Endothelial cell of umbilical vein (primary cell): Measurements from ENCODE around the gene ADAMTS17. TPM values are rescaled to one million over a fixed set of nuclear protein-coding genes. Genes with fewer than 3 reads are reported as not detected.

Source experiments
- BruUV-seq: library from RNA; stranded (reverse); fragments of 400-500 nt; replicated peaks from 2 replicates; lab custom pipeline; 2021; lab: Mats Ljungman, UMichigan
- CTCF ChIA-PET: fragments of 300-600, 350-600 bp; sonication (Branson Sonifier 250); formaldehyde crosslinking; loops from one replicate; lab custom pipeline; 2021; ENCODE audit warnings: antibody characterized with exemption, inconsistent platforms; lab: Charles Lee
- POLR2A ChIA-PET: fragments of 300-600, 350-600 bp; sonication (Branson Sonifier 250); formaldehyde crosslinking; loops from one replicate; lab custom pipeline; 2021; ENCODE audit warnings: antibody characterized with exemption, inconsistent platforms; lab: Charles Lee
- DNase-seq: peaks from one replicate; pipeline ENCODE4 v3.0.0-alpha.2; 2011; ENCODE audit warnings: low read depth, low spot score
- FAIRE-seq: peaks from 2 replicates; lab custom pipeline; 2011; peaks lifted over from hg19 to GRCh38; lab: Jason Lieb, UNC
- H2AFZ ChIP-seq: 2 replicates; pipeline ENCODE4 v1.6.0; 2012; ENCODE audit warnings: low read depth, low read length, control low read depth, inconsistent platforms
- H3K27ac ChIP-seq: 2 replicates; pipeline ENCODE4 v1.5.1; 2011; ENCODE audit warnings: low read depth, mild to moderate bottlenecking, control low read depth, low read length, moderate library complexity; ENCODE audit not compliant: insufficient read depth
- H3K27me3 ChIP-seq, 2 experiments: 2 replicates each; pipeline versions ENCODE4 v1.6.0 to v1.6.1; 2011; ENCODE audit warnings: low read length in 2 of 2, mixed read lengths in 1 of 2; ENCODE audit not compliant: control insufficient read depth in 2 of 2, insufficient read depth in 2 of 2
- H3K36me3 ChIP-seq, 2 experiments: 2 replicates in 1 of 2; 3 replicates in 1 of 2; pipeline ENCODE4 v1.5.1; 2011; ENCODE audit warnings: low read length in 2 of 2, mild to moderate bottlenecking in 1 of 2, moderate library complexity in 1 of 2; ENCODE audit not compliant: control insufficient read depth in 2 of 2, insufficient read depth in 2 of 2; ENCODE audit errors: extremely low read depth in 1 of 2
- H3K4me1 ChIP-seq: 3 replicates; pipeline ENCODE4 v1.5.1; 2011; ENCODE audit warnings: mild to moderate bottlenecking, low read length; ENCODE audit not compliant: control insufficient read depth, insufficient read depth; ENCODE audit errors: extremely low read depth
- H3K4me2 ChIP-seq: 2 replicates; pipeline ENCODE4 v1.6.1; 2011; ENCODE audit warnings: low read length, control low read depth, mixed read lengths; ENCODE audit not compliant: insufficient read depth
- H3K4me3 ChIP-seq, 3 experiments: fragments of 200-600 bp in 1 of 3; sonication (generic), shearing (Covaris generic) in 1 of 3; replicated peaks in 1 of 3; 2 replicates each; pipeline ENCODE4 v1.5.1; 2011 to 2016; ENCODE audit warnings: control low read depth in 3 of 3, low read length in 3 of 3, mild to moderate bottlenecking in 2 of 3, inconsistent platforms in 1 of 3, low read depth in 1 of 3, moderate library complexity in 1 of 3; ENCODE audit not compliant: insufficient read depth in 1 of 3
- H3K79me2 ChIP-seq: 2 replicates; pipeline ENCODE4 v1.6.0; 2012; ENCODE audit warnings: low read length, inconsistent platforms; ENCODE audit not compliant: control insufficient read depth, insufficient read depth
- H3K9ac ChIP-seq: replicated peaks from 2 replicates; pipeline ENCODE3; 2011; ENCODE audit warnings: low read length, control low read depth; ENCODE audit not compliant: insufficient read depth; ENCODE audit errors: extremely low read depth
- H3K9me1 ChIP-seq: replicated peaks from 3 replicates; pipeline ENCODE4 v1.6.0; 2011; ENCODE audit warnings: mild to moderate bottlenecking, low read length; ENCODE audit not compliant: control insufficient read depth, insufficient read depth; ENCODE audit errors: extremely low read depth
- H3K9me3 ChIP-seq: replicated peaks from 2 replicates; pipeline ENCODE4 v1.5.1; 2012; ENCODE audit warnings: low read length, inconsistent platforms; ENCODE audit not compliant: control insufficient read depth, insufficient read depth
- H4K20me1 ChIP-seq: replicated peaks from 2 replicates; pipeline ENCODE3; 2011; ENCODE audit warnings: mild to moderate bottlenecking, low read length; ENCODE audit not compliant: control insufficient read depth, insufficient read depth; ENCODE audit errors: extremely low read depth
- EZH2 ChIP-seq: IDR thresholded peaks from 2 replicates; pipeline ENCODE4 v1.6.1; 2012; ENCODE audit warnings: borderline replicate concordance, low read depth, mild to moderate bottlenecking, moderate library complexity, low read length, inconsistent platforms; ENCODE audit not compliant: severe bottlenecking
- FOS ChIP-seq: IDR thresholded peaks from 2 replicates; pipeline ENCODE4 v1.6.1; 2011; ENCODE audit warnings: mild to moderate bottlenecking, low read length, moderate library complexity, borderline replicate concordance; ENCODE audit not compliant: insufficient read depth
- GATA2 ChIP-seq: IDR thresholded peaks from 2 replicates; pipeline ENCODE4 v1.7.0; 2011; ENCODE audit warnings: low read depth, mild to moderate bottlenecking, moderate library complexity, mixed read lengths, low read length; ENCODE audit not compliant: insufficient read length, insufficient read depth
- JUN ChIP-seq: IDR thresholded peaks from 2 replicates; pipeline ENCODE4 v1.6.1; 2011; ENCODE audit warnings: borderline replicate concordance, low read depth; ENCODE audit not compliant: insufficient read length, insufficient read depth
- MYC ChIP-seq: IDR thresholded peaks from one replicate; pipeline ENCODE4 v1.6.1; 2011; ENCODE audit warnings: mild to moderate bottlenecking, low read depth, low read length
- POLR2A ChIP-seq: IDR thresholded peaks from 2 replicates; pipeline ENCODE4 v1.6.1; 2012; ENCODE audit warnings: low read depth, mild to moderate bottlenecking, control low read depth, low read length
- POLR2AphosphoS5 ChIP-seq: IDR thresholded peaks from 2 replicates; pipeline ENCODE4 v1.6.1; 2012; ENCODE audit warnings: low read depth, mild to moderate bottlenecking, control low read depth, low read length, moderate library complexity; ENCODE audit not compliant: insufficient read depth
- dilution Hi-C: fragments of 300-500 bp; cut with MboI; formaldehyde crosslinking; loops from one replicate; pipeline ENCODE4 v1.15.0; 2019; ENCODE audit warnings: low sequenced_read_pairs; ENCODE audit not compliant: extremely low pct_ligation_motif_present
- intact Hi-C: fragments of 100-400 bp; cut with micrococcal nuclease; formaldehyde crosslinking; loops from one replicate; pipeline ENCODE4 v1.10.0; 2022
- polyA plus RNA-seq, 4 experiments: library from polyadenylated mRNA; depleted of rRNA in 3 of 4; stranded (reverse) in 3 of 4; unstranded in 1 of 4; fragments of >200 nt; gene quantifications; 2 replicates each; pipeline versions ENCODE4 v1.2.1 to v1.2.3, GENCODE V29; 2011 to 2012; ENCODE audit warnings: missing spikeins in 1 of 4
- total RNA-seq: library from RNA; stranded (reverse); gene quantifications from 2 replicates; pipeline ENCODE4 v1.2.3, GENCODE V29; 2021
- TF ChIP-seq, protein P1 (sequence below), 2 donors: IDR thresholded peaks; 1 replicate in 1 of 2; 2 replicates in 1 of 2; pipeline ENCODE4 v1.5.1; 2011; ENCODE audit warnings: low read length in 2 of 2, mild to moderate bottlenecking in 2 of 2, moderate library complexity in 2 of 2, control low read depth in 1 of 2, inconsistent platforms in 1 of 2, low read depth in 1 of 2; ENCODE audit not compliant: insufficient read depth in 1 of 2; ENCODE audit errors: extremely low read depth in 1 of 2
- TF ChIP-seq, protein P2 (sequence below): IDR thresholded peaks from 2 replicates; pipeline ENCODE4 v1.6.1; 2011; ENCODE audit not compliant: insufficient read depth, insufficient read length

The ADAMTS17 gene
- total and polyA plus RNA-seq, 2 donors (not counting 3 experiments of a cell fraction or from before 2014, with no cell fraction given): 0.12 TPM; not detected in 1

DNA sequence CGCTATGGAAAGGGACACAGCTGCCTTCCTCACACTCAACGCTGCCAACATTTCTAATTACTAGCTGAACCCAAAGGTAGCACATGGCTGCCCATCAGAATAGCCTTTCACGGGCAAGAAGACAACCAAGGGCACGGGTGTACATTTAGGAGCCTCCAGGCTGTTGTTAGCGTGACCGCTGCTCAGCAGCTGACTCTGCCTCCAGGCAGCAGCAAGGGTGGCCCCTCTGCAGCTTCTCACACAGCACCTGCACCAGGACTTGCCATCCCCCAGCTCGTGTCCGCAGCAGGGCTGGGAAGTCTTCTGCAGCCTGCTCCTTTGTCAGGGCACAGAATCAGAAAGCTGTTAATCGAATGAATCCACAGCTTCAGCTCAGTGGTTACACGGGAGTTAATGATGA, 146.8 kb downstream of the ADAMTS17 start:
- FAIRE-seq: no peak
- Histone ChIP-seq H3K27ac (no peak overlapping the region), H3K4me1 (no peaks in the 10 kb centered on the region), H4K20me1 (no peaks in the 10 kb centered on the region), H3K9me3 (no peaks in the 10 kb centered on the region), H3K36me3 (no peaks in the 10 kb centered on the region), H3K27me3 (no peaks in the 10 kb centered on the region), H2AFZ (no peak overlapping the region), H3K9ac (no peak overlapping the region), H3K9me1 (no peaks in the 10 kb centered on the region), H3K4me3 (no peak overlapping the region), H3K79me2 (no peaks in the 10 kb centered on the region), H3K4me2 (no peak overlapping the region)
- BruUV-seq: no TSS peak
- dilution Hi-C loops: no loop called here
- intact Hi-C loops: no loop called here
- ChIA-PET POLR2A (no interaction called here), CTCF (no interaction called here)
- DNase-seq: no peak
- TF ChIP-seq JUN: no peak
- TF ChIP-seq EZH2: no peak
- no peak for TF ChIP-seq GATA2
- no peak for TF ChIP-seq POLR2AphosphoS5
- TF ChIP-seq, protein P1, sequence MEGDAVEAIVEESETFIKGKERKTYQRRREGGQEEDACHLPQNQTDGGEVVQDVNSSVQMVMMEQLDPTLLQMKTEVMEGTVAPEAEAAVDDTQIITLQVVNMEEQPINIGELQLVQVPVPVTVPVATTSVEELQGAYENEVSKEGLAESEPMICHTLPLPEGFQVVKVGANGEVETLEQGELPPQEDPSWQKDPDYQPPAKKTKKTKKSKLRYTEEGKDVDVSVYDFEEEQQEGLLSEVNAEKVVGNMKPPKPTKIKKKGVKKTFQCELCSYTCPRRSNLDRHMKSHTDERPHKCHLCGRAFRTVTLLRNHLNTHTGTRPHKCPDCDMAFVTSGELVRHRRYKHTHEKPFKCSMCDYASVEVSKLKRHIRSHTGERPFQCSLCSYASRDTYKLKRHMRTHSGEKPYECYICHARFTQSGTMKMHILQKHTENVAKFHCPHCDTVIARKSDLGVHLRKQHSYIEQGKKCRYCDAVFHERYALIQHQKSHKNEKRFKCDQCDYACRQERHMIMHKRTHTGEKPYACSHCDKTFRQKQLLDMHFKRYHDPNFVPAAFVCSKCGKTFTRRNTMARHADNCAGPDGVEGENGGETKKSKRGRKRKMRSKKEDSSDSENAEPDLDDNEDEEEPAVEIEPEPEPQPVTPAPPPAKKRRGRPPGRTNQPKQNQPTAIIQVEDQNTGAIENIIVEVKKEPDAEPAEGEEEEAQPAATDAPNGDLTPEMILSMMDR (IDR thresholded peaks at IDR 0.05; ENCODE audit: extremely low read depth in 1 of 2, insufficient read depth in 1 of 2, low read depth in 1 of 2, low read length in 2 of 2): no peak
- TF ChIP-seq, protein P2, sequence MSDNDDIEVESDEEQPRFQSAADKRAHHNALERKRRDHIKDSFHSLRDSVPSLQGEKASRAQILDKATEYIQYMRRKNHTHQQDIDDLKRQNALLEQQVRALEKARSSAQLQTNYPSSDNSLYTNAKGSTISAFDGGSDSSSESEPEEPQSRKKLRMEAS: no peak
- TF ChIP-seq POLR2A: no peak
- TF ChIP-seq FOS: no peak
- no peak for TF ChIP-seq MYC
